HepG2 (cell line): ENCODE measurements around the gene SLC2A13. TPM values are rescaled to one million over a fixed set of nuclear protein-coding genes. Genes with fewer than 3 reads are reported as not detected.
A peak's percentile ranks its signal among the peaks of the same experiment; 100 is the strongest.
"Not testable (repeated sequence)": the region's sequence is repeated elsewhere in the genome, so short reads cannot be mapped to it uniquely, and the experiment has no call there.

Experiments
- ATAC-seq: fragments of 200-7000 bp; cut with Tn5 transposase; 3 replicates; pipeline ENCODE4 v1.9.1; 2020; ENCODE audit warnings: mild to moderate bottlenecking, moderate library complexity
- BruUV-seq: library from RNA; stranded (reverse); fragments of 400-500 nt; replicated peaks from 2 replicates; lab custom pipeline; 2021; lab: Mats Ljungman, UMichigan
- CTCF ChIA-PET: fragments of 300-600 bp; formaldehyde crosslinking; extraction: SDS; loops from one replicate; lab custom pipeline; 2021; ENCODE audit warnings: low total read pairs, inconsistent platforms, low intra/inter-chr PET ratio; lab: Yijun Ruan, JAX
- POLR2A ChIA-PET: fragments of 350-600 bp; sonication (Branson Sonifier 250); formaldehyde crosslinking; loops from one replicate; lab custom pipeline; 2020; ENCODE audit warnings: antibody characterized with exemption, inconsistent platforms; lab: Yijun Ruan, JAX
- DNase-seq: peaks from one replicate; pipeline ENCODE4 v3.0.0-alpha.2; 2015; ENCODE audit warnings: low spot score
- FAIRE-seq: peaks from 3 replicates; lab custom pipeline; 2011; peaks lifted over from hg19 to GRCh38; lab: Jason Lieb, UNC
- H2AFZ ChIP-seq: one replicate; pipeline ENCODE4 v1.6.1; 2011; ENCODE audit warnings: low read length, inconsistent platforms
- H3K27ac ChIP-seq: fragments of 300-600 bp; 3 replicates; pipeline ENCODE4 v1.8.0; 2011; ENCODE audit warnings: mixed run types, mild to moderate bottlenecking, mixed read lengths, low read length, inconsistent platforms; ENCODE audit not compliant: insufficient read depth; ENCODE audit errors: extremely low read length
- H3K27me3 ChIP-seq, 2 experiments: fragments of 200-600 bp in 1 of 2; 2 replicates in 1 of 2; 3 replicates in 1 of 2; pipeline versions ENCODE4 v1.6.0 to v1.8.0; 2011; ENCODE audit warnings: low read length in 2 of 2, mild to moderate bottlenecking in 2 of 2, moderate library complexity in 2 of 2, inconsistent platforms in 1 of 2; ENCODE audit not compliant: insufficient read depth in 2 of 2, control insufficient read depth in 1 of 2
- H3K36me3 ChIP-seq, 2 experiments: fragments of 200-600 bp in 1 of 2; replicated peaks in 1 of 2; 2 replicates in 1 of 2; 3 replicates in 1 of 2; pipeline versions ENCODE4 v1.5.1 to v1.8.0; 2011; ENCODE audit warnings: low read length in 2 of 2, inconsistent platforms in 1 of 2; ENCODE audit not compliant: insufficient read depth in 2 of 2, control insufficient read depth in 1 of 2
- H3K4me1 ChIP-seq: 2 replicates; pipeline ENCODE4 v1.5.1; 2012; ENCODE audit warnings: low read length, inconsistent platforms; ENCODE audit not compliant: insufficient read depth
- H3K4me2 ChIP-seq: 2 replicates; pipeline ENCODE4 v1.6.0; 2011; ENCODE audit warnings: low read depth, low read length, inconsistent platforms
- H3K4me3 ChIP-seq, 3 experiments: fragments of 200-600 bp in 1 of 3; sonication (generic), shearing (Covaris generic) in 1 of 3; replicated peaks in 1 of 3; 2 replicates each; pipeline ENCODE4 v1.5.1; 2011 to 2016; ENCODE audit warnings: low read length in 3 of 3, inconsistent platforms in 2 of 3, low read depth in 2 of 3, mild to moderate bottlenecking in 2 of 3, control low read depth in 1 of 3, mixed read lengths in 1 of 3; ENCODE audit not compliant: insufficient read depth in 1 of 3
- H3K79me2 ChIP-seq: one replicate; pipeline ENCODE4 v1.6.1; 2011; ENCODE audit warnings: low read length, inconsistent platforms; ENCODE audit not compliant: insufficient read depth
- H3K9ac ChIP-seq: 2 replicates; pipeline ENCODE4 v1.6.0; 2011; ENCODE audit warnings: mild to moderate bottlenecking, low read depth, low read length, inconsistent platforms; ENCODE audit not compliant: insufficient read depth
- H3K9me3 ChIP-seq: 2 replicates; pipeline ENCODE4 v1.5.1; 2012; ENCODE audit warnings: mild to moderate bottlenecking, low read length
- H4K20me1 ChIP-seq: 2 replicates; pipeline ENCODE4 v1.6.0; 2011; ENCODE audit warnings: inconsistent platforms, mild to moderate bottlenecking, low read length, moderate library complexity; ENCODE audit not compliant: insufficient read depth
- GZF1 ChIP-seq: sonication (generic); formaldehyde crosslinking; IDR thresholded peaks from 2 replicates; pipeline ENCODE4 v1.5.1; 2020; ENCODE audit warnings: mild to moderate bottlenecking, missing genetic modification reagents
- HOXA9 ChIP-seq: sonication (generic); formaldehyde crosslinking; IDR thresholded peaks from 2 replicates; pipeline ENCODE4 v1.8.1; 2022; ENCODE audit warnings: missing genetic modification reagents, mild to moderate bottlenecking, moderate library complexity, borderline replicate concordance
- ZNF615 ChIP-seq: sonication (generic); formaldehyde crosslinking; IDR thresholded peaks from 2 replicates; pipeline ENCODE4 v1.5.0; 2020; ENCODE audit warnings: mild to moderate bottlenecking, missing genetic modification reagents, borderline replicate concordance
- ZNF644 ChIP-seq: IDR thresholded peaks from 2 replicates; pipeline ENCODE4 v1.6.1; 2016; ENCODE audit warnings: low read depth
- ZNF776 ChIP-seq: sonication (generic); formaldehyde crosslinking; IDR thresholded peaks from 2 replicates; pipeline ENCODE4 v1.4.0; 2020; ENCODE audit warnings: mild to moderate bottlenecking, missing genetic modification reagents
- WGBS: methylation state at CpG from one replicate; pipeline ENCODE4 v1.1.6; 2017; ENCODE audit warnings: low lambda C conversion rate; 5-methylcytosine and 5-hydroxymethylcytosine counted together
- in situ Hi-C: cut with HindIII; loops from 2 replicates; pipeline ENCODE4 v1.10.0; 2017; ENCODE audit warnings: low pct_unique_long_range_greater_than_20kb; ENCODE audit not compliant: extremely low pct_ligation_motif_present
- intact Hi-C: fragments of 100-400 bp; cut with micrococcal nuclease; formaldehyde crosslinking; loops from one replicate; pipeline ENCODE4 v1.10.0; 2022; ENCODE audit not compliant: unreplicated experiment
- polyA plus RNA-seq, 8 experiments: library from polyadenylated mRNA; depleted of rRNA in 3 of 8; stranded (reverse) in 7 of 8; unstranded in 1 of 8; fragments of >200 nt; fragmentation: Illumina TruSeq in 4 of 8; extraction: Trizol in 4 of 8; gene quantifications; 2 replicates each; pipeline versions ENCODE4 v1.2.1 to v1.2.3, GENCODE V29; 2011 to 2016; ENCODE audit warnings: low read depth in 4 of 8, missing spikeins in 1 of 8, mixed read lengths in 1 of 8; ENCODE audit not compliant: insufficient read depth in 1 of 8
- total RNA-seq, 5 experiments: library from RNA; depleted of rRNA; stranded (reverse); fragments of >200 nt; fragmentation: Illumina TruSeq; extraction: Trizol; gene quantifications; 2 replicates each; pipeline ENCODE4 v1.2.3, GENCODE V29; 2016; ENCODE audit warnings: low read depth in 1 of 5
- TF ChIP-seq, protein P1 (sequence below): sonication (generic); formaldehyde crosslinking; IDR thresholded peaks from 2 replicates; pipeline ENCODE4 v1.8.1; 2023; ENCODE audit warnings: mild to moderate bottlenecking, missing genetic modification reagents

The SLC2A13 gene
- total and polyA plus RNA-seq, 2 of the 13 experiments (the other 11 are each of a cell fraction or from before 2014, with no cell fraction given) = 5.5 to 6.0 TPM

DNA sequence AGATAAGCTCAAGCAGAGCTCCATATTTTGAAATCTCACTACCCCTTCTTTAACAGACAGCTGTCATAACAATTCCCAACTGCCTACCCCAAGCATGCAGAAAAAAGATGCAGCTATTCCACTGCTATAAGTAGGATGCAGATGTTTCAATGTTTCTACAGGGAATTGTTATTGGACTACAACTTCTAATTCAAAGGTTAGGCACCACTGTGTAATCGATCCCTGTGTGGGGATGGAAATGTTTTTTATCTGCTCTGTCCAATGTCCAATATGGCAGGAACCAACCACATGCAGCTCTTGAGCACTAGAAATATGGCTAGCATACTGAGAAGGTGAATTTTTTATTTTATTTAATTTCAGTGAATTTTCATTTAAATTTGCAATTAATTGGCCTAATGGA is 208.6 kb downstream of the SLC2A13 start:
- TF ChIP-seq, protein P1, sequence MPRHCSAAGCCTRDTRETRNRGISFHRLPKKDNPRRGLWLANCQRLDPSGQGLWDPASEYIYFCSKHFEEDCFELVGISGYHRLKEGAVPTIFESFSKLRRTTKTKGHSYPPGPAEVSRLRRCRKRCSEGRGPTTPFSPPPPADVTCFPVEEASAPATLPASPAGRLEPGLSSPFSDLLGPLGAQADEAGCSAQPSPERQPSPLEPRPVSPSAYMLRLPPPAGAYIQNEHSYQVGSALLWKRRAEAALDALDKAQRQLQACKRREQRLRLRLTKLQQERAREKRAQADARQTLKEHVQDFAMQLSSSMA = no peak
- TF ChIP-seq GZF1 (CRISPR knock-in tag) (no peak), HOXA9 (CRISPR knock-in tag) (no peak), ZNF776 (CRISPR knock-in tag) (no peak), ZNF615 (CRISPR knock-in tag) (no peak), ZNF644 (peak; percentile 25; the same call in 1 of the 2 replicates)
- TF ChIP-seq, all 625 proteins: peak for 1
- H3K9me3 ChIP-seq = no peaks in the 10 kb centered on the region
- CTCF ChIA-PET = no interaction called here
- FAIRE-seq (no peak), ATAC-seq (peak; percentile 57), DNase-seq (no peak)
- no peaks in the 10 kb centered on the region for H4K20me1 ChIP-seq
- no peaks in the 10 kb centered on the region for H3K79me2 ChIP-seq
- no peak overlapping the region for H3K4me2 ChIP-seq
- peak overlapping the region; percentile 20 for H3K27ac ChIP-seq
- WGBS = 6% methylated on average over 1 of the region's 1 CpG
- BruUV-seq = no TSS peak
- H3K27me3 ChIP-seq = no peaks in the 10 kb centered on the region
- no peaks in the 10 kb centered on the region for H3K4me1 ChIP-seq
- POLR2A ChIA-PET = no interaction called here
- H3K9ac ChIP-seq = no peak overlapping the region
- no peak overlapping the region for H3K4me3 ChIP-seq
- intact Hi-C loops (no loop called here), in situ Hi-C loops (no loop called here)
- H2AFZ ChIP-seq = no peak overlapping the region
- H3K36me3 ChIP-seq = no peaks in the 10 kb centered on the region

DNA sequence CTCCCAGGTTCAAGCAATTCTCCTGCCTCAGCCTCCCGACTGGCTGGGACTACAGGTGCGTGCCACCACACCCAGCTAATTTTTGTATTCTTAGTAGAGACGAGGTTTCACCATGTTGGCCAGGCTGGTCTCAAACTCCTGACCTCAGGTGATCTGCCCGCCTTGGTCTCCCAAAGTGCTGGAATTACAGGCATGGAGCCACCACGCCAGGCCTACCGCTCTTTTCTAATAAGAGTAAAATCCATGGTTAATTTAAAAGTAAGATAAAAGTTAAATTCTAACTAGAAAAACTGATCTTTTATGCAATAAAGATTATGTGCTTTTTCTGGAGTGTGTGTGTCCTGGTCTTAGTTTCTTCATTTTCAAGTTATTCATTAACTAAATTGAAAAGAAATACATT is 212.5 kb downstream of the SLC2A13 start:
- H3K4me2 ChIP-seq, H3K79me2 ChIP-seq, H3K4me1 ChIP-seq, POLR2A ChIA-PET, H3K36me3 ChIP-seq, H2AFZ ChIP-seq, FAIRE-seq, H4K20me1 ChIP-seq, H3K4me3 ChIP-seq, H3K27me3 ChIP-seq, BruUV-seq, ATAC-seq, CTCF ChIA-PET, intact Hi-C loops, in situ Hi-C loops, H3K27ac ChIP-seq, H3K9ac ChIP-seq, DNase-seq, H3K9me3 ChIP-seq: not testable (repeated sequence)
- WGBS = 87% methylated on average over 6 of the region's 6 CpGs
